GM18511 (cell line): ENCODE measurements around the gene TERT.

Experiments used
- ATAC-seq: cut with Tn5 transposase; IDR thresholded peaks from one replicate; pipeline ENCODE4 v1.9.1; 2021; ENCODE audit warnings: mild to moderate bottlenecking, moderate library complexity; ENCODE audit not compliant: unreplicated experiment

Gene TERT

GRCh38 chr5:1319436-1320256, 24.8 kb upstream of the TERT start:
- no peak for ATAC-seq

- no peak for ATAC-seq
Observed at GRCh38 chr5:1318659-1319251, 23.9 kb upstream of the TERT start.

GRCh38 chr5:1317921-1318565, 23.2 kb upstream of the TERT start:
- ATAC-seq: no peak

GRCh38 chr5:1316588-1317340, 21.9 kb upstream of the TERT start:
- ATAC-seq: no peak

- peak; percentile 59 for ATAC-seq
Observed at GRCh38 chr5:1315709-1316587, 21.1 kb upstream of the TERT start.

GRCh38 chr5:1315018-1315708, 20.3 kb upstream of the TERT start:
- peak; percentile 6 for ATAC-seq

GRCh38 chr5:1314564-1314982, 19.7 kb upstream of the TERT start:
- no peak for ATAC-seq

GRCh38 chr5:1312993-1313833, 18.3 kb upstream of the TERT start:
- peak; percentile 69 for ATAC-seq

GRCh38 chr5:1312206-1312605, 17.3 kb upstream of the TERT start:
- no peak for ATAC-seq

- ATAC-seq: no peak
Observed at GRCh38 chr5:1311439-1312055, 16.7 kb upstream of the TERT start.

GRCh38 chr5:1310118-1310517, 15.2 kb upstream of the TERT start:
- ATAC-seq: no peak

- ATAC-seq: no peak
Observed at GRCh38 chr5:1304033-1304432, 9.2 kb upstream of the TERT start.

GRCh38 chr5:1302258-1302657, 7.4 kb upstream of the TERT start:
- ATAC-seq: no peak

- ATAC-seq: no peak
Observed at GRCh38 chr5:1300581-1301083, 5.8 kb upstream of the TERT start.

- ATAC-seq: no peak
Observed at GRCh38 chr5:1299961-1300360, 5.1 kb upstream of the TERT start.

- ATAC-seq: no peak
Observed at GRCh38 chr5:1299511-1299850, 4.6 kb upstream of the TERT start.

GRCh38 chr5:1298723-1299510, 4.0 kb upstream of the TERT start:
- no peak for ATAC-seq
